HepG2 (cell line): ENCODE data around the gene TMEM156. TPM values are rescaled to one million over a fixed set of nuclear protein-coding genes. Genes with fewer than 3 reads are reported as not detected.

Experiments
- ATAC-seq: fragments of 200-7000 bp; cut with Tn5 transposase; 3 replicates; pipeline ENCODE4 v1.9.1; 2020; ENCODE audit warnings: mild to moderate bottlenecking, moderate library complexity
- BruUV-seq: library from RNA; stranded (reverse); fragments of 400-500 nt; replicated peaks from 2 replicates; lab custom pipeline; 2021; lab: Mats Ljungman, UMichigan
- CTCF ChIA-PET: fragments of 300-600 bp; formaldehyde crosslinking; extraction: SDS; loops from one replicate; lab custom pipeline; 2021; ENCODE audit warnings: low total read pairs, inconsistent platforms, low intra/inter-chr PET ratio; lab: Yijun Ruan, JAX
- POLR2A ChIA-PET: fragments of 350-600 bp; sonication (Branson Sonifier 250); formaldehyde crosslinking; loops from one replicate; lab custom pipeline; 2020; ENCODE audit warnings: antibody characterized with exemption, inconsistent platforms; lab: Yijun Ruan, JAX
- DNase-seq: peaks from one replicate; pipeline ENCODE4 v3.0.0-alpha.2; 2015; ENCODE audit warnings: low spot score
- FAIRE-seq: peaks from 3 replicates; lab custom pipeline; 2011; peaks lifted over from hg19 to GRCh38; lab: Jason Lieb, UNC
- H2AFZ ChIP-seq: one replicate; pipeline ENCODE4 v1.6.1; 2011; ENCODE audit warnings: low read length, inconsistent platforms
- H3K27ac ChIP-seq: fragments of 300-600 bp; 3 replicates; pipeline ENCODE4 v1.8.0; 2011; ENCODE audit warnings: mixed run types, mild to moderate bottlenecking, mixed read lengths, low read length, inconsistent platforms; ENCODE audit not compliant: insufficient read depth; ENCODE audit errors: extremely low read length
- H3K27me3 ChIP-seq, 2 experiments: fragments of 200-600 bp in 1 of 2; 2 replicates in 1 of 2; 3 replicates in 1 of 2; pipeline versions ENCODE4 v1.6.0 to v1.8.0; 2011; ENCODE audit warnings: low read length in 2 of 2, mild to moderate bottlenecking in 2 of 2, moderate library complexity in 2 of 2, inconsistent platforms in 1 of 2; ENCODE audit not compliant: insufficient read depth in 2 of 2, control insufficient read depth in 1 of 2
- H3K36me3 ChIP-seq, 2 experiments: fragments of 200-600 bp in 1 of 2; replicated peaks in 1 of 2; 2 replicates in 1 of 2; 3 replicates in 1 of 2; pipeline versions ENCODE4 v1.5.1 to v1.8.0; 2011; ENCODE audit warnings: low read length in 2 of 2, inconsistent platforms in 1 of 2; ENCODE audit not compliant: insufficient read depth in 2 of 2, control insufficient read depth in 1 of 2
- H3K4me1 ChIP-seq: 2 replicates; pipeline ENCODE4 v1.5.1; 2012; ENCODE audit warnings: low read length, inconsistent platforms; ENCODE audit not compliant: insufficient read depth
- H3K4me2 ChIP-seq: 2 replicates; pipeline ENCODE4 v1.6.0; 2011; ENCODE audit warnings: low read depth, low read length, inconsistent platforms
- H3K4me3 ChIP-seq, 3 experiments: fragments of 200-600 bp in 1 of 3; sonication (generic), shearing (Covaris generic) in 1 of 3; replicated peaks in 1 of 3; 2 replicates each; pipeline ENCODE4 v1.5.1; 2011 to 2016; ENCODE audit warnings: low read length in 3 of 3, inconsistent platforms in 2 of 3, low read depth in 2 of 3, mild to moderate bottlenecking in 2 of 3, control low read depth in 1 of 3, mixed read lengths in 1 of 3; ENCODE audit not compliant: insufficient read depth in 1 of 3
- H3K79me2 ChIP-seq: one replicate; pipeline ENCODE4 v1.6.1; 2011; ENCODE audit warnings: low read length, inconsistent platforms; ENCODE audit not compliant: insufficient read depth
- H3K9ac ChIP-seq: 2 replicates; pipeline ENCODE4 v1.6.0; 2011; ENCODE audit warnings: mild to moderate bottlenecking, low read depth, low read length, inconsistent platforms; ENCODE audit not compliant: insufficient read depth
- H3K9me3 ChIP-seq: 2 replicates; pipeline ENCODE4 v1.5.1; 2012; ENCODE audit warnings: mild to moderate bottlenecking, low read length
- H4K20me1 ChIP-seq: 2 replicates; pipeline ENCODE4 v1.6.0; 2011; ENCODE audit warnings: inconsistent platforms, mild to moderate bottlenecking, low read length, moderate library complexity; ENCODE audit not compliant: insufficient read depth
- GATA4 ChIP-seq: sonication (generic); IDR thresholded peaks from 2 replicates; pipeline ENCODE4 v1.6.1; 2016; ENCODE audit warnings: antibody characterized with exemption, low read depth, borderline replicate concordance
- HNF1B ChIP-seq: sonication (generic); formaldehyde crosslinking; IDR thresholded peaks from 2 replicates; pipeline ENCODE4 v1.5.1; 2020; ENCODE audit warnings: mild to moderate bottlenecking, moderate library complexity, missing genetic modification reagents
- HOXA9 ChIP-seq: sonication (generic); formaldehyde crosslinking; IDR thresholded peaks from 2 replicates; pipeline ENCODE4 v1.8.1; 2022; ENCODE audit warnings: missing genetic modification reagents, mild to moderate bottlenecking, moderate library complexity, borderline replicate concordance
- KLF12 ChIP-seq: sonication (generic); formaldehyde crosslinking; IDR thresholded peaks from 2 replicates; pipeline ENCODE4 v1.4.0; 2020; ENCODE audit warnings: missing genetic modification reagents, borderline replicate concordance
- MTA1 ChIP-seq: sonication (generic); formaldehyde crosslinking; IDR thresholded peaks from 2 replicates; pipeline ENCODE4 v1.4.0; 2020; ENCODE audit warnings: missing genetic modification reagents, mild to moderate bottlenecking, borderline replicate concordance
- ZNF7 ChIP-seq: IDR thresholded peaks from 2 replicates; pipeline ENCODE4 v1.6.1; 2016; ENCODE audit warnings: missing biosample characterization, missing genetic modification reagents
- ZUFSP ChIP-seq: sonication (generic); formaldehyde crosslinking; IDR thresholded peaks from 2 replicates; pipeline ENCODE4 v1.9.0; 2021; ENCODE audit warnings: missing genetic modification reagents, mild to moderate bottlenecking, borderline replicate concordance
- WGBS: methylation state at CpG from one replicate; pipeline ENCODE4 v1.1.6; 2017; ENCODE audit warnings: low lambda C conversion rate; 5-methylcytosine and 5-hydroxymethylcytosine counted together
- in situ Hi-C: cut with HindIII; loops from 2 replicates; pipeline ENCODE4 v1.10.0; 2017; ENCODE audit warnings: low pct_unique_long_range_greater_than_20kb; ENCODE audit not compliant: extremely low pct_ligation_motif_present
- intact Hi-C: fragments of 100-400 bp; cut with micrococcal nuclease; formaldehyde crosslinking; loops from one replicate; pipeline ENCODE4 v1.10.0; 2022; ENCODE audit not compliant: unreplicated experiment
- polyA plus RNA-seq, 8 experiments: library from polyadenylated mRNA; depleted of rRNA in 3 of 8; stranded (reverse) in 7 of 8; unstranded in 1 of 8; fragments of >200 nt; fragmentation: Illumina TruSeq in 4 of 8; extraction: Trizol in 4 of 8; gene quantifications; 2 replicates each; pipeline versions ENCODE4 v1.2.1 to v1.2.3, GENCODE V29; 2011 to 2016; ENCODE audit warnings: low read depth in 4 of 8, missing spikeins in 1 of 8, mixed read lengths in 1 of 8; ENCODE audit not compliant: insufficient read depth in 1 of 8
- total RNA-seq, 5 experiments: library from RNA; depleted of rRNA; stranded (reverse); fragments of >200 nt; fragmentation: Illumina TruSeq; extraction: Trizol; gene quantifications; 2 replicates each; pipeline ENCODE4 v1.2.3, GENCODE V29; 2016; ENCODE audit warnings: low read depth in 1 of 5

The TMEM156 gene
- total and polyA plus RNA-seq, 2 of the 13 experiments (the other 11 are each of a cell fraction or from before 2014, with no cell fraction given) = 1.6 TPM; not detected in 1

- H3K4me2 ChIP-seq = no peak overlapping the region
- intact Hi-C loops = no loop called here
These were observed 55.9 kb downstream of the TMEM156 start for GRCh38 chr4:38976308-38976707.

More at GRCh38 chr4:38976308-38976707, 55.9 kb downstream of the TMEM156 start:
- no peak for FAIRE-seq
- CTCF ChIA-PET = no interaction called here
- Histone ChIP-seq H3K27ac (no peak overlapping the region), H3K79me2 (no peaks in the 10 kb centered on the region), H3K4me3 (no peak overlapping the region), H4K20me1 (no peaks in the 10 kb centered on the region), H3K27me3 (no peaks in the 10 kb centered on the region), H2AFZ (no peak overlapping the region), H3K9me3 (no peaks in the 10 kb centered on the region), H3K36me3 (no peaks in the 10 kb centered on the region), H3K9ac (no peak overlapping the region), H3K4me1 (peaks cover 2% of the 10 kb centered on the region)
- ATAC-seq = peak; percentile 59
- 75% methylated on average over 7 of the region's 7 CpGs for WGBS
- POLR2A ChIA-PET = no interaction called here
- no peak for DNase-seq
- BruUV-seq = no TSS peak
- in situ Hi-C loops = no loop called here
- TF ChIP-seq ZNF7 (CRISPR knock-in tag) (no peak), HNF1B (no peak), GATA4 (no peak), KLF12 (no peak), ZUFSP (CRISPR knock-in tag) (no peak), HOXA9 (CRISPR knock-in tag) (no peak), MTA1 (CRISPR knock-in tag) (no peak)
